CD4-positive, alpha-beta T cell treated with Interleukin-17A for 1 hour (primary cell): Measurements from ENCODE around the gene ADCK1.

Experiments used
- DNase-seq: peaks from one replicate; pipeline ENCODE4 v3.0.0-alpha.2; 2020

The ADCK1 gene

DNA sequence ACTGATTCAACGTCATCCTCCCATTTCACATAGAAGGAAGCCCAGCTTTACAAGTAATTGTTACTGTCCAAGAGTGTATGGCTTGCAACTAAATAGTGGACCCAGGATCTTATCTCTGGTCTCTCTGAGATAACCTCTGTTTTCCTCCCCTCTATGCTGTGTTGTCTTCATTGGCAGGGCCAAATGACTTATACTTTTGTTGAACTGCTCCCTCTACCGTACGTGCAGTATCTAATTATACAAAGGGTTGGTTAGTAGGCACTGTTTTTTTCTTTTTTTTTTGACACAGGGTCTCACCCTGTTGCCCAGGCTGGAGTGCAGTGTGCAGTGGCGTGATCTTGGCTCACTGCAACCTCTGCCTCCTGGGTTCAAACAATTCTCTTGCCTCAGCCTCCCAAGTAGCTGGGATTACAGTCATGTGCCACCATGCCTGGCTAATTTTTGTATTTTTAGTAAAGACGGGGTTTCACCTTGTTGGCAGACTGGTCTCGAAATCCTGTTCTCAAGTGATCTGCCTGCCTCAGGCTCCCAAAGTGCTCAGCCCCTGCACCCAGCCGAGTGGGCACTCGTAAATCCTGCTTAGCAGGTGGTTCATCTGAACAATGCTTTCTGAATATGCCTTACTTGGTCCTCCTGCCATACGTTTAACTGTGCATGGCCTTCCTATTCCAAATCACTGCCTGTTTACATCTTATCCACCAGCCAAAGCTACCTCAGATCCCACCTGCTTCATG, 162.1 kb downstream of the ADCK1 start:
- no peak for DNase-seq

DNA sequence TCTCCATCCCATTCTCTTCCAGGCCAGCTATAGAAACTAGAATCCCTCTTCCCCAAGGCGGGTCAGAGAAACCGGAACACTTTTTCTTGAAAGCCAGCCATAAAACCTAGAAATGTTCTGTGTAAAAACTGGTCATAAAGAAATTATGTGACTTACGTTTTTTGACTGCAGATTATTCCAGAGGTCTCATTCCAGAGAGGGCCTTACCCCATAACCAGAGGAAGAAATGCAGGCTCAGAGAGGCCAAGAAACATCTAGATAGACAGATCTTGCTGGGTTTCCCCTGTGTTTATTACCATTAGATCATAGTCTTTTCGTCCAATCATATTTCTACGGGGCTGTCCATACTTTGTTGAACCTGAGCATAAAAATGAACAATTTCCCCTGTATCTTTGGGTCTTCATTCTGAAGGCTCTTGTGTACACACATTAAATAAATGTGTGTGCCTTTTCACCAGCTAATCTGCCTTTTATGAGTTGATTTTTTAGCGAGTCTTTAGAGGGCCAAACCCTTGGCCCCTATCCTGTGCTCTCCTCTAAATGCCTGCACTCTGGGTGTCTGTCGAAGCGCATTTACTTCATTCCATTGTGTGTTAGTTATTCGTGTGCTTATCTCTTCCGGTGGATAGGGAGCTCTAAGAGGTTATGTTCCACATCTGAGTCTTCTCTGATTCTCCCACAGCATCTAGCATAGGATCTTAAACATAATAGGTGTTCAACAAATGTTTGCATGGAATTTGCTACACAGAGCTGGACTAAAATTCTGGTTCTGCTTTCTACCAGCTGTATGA, 163.0 kb downstream of the ADCK1 start:
- no peak for DNase-seq

GRCh38 chr14:77964586-77964985, 164.7 kb downstream of the ADCK1 start:
- DNase-seq: no peak

DNA sequence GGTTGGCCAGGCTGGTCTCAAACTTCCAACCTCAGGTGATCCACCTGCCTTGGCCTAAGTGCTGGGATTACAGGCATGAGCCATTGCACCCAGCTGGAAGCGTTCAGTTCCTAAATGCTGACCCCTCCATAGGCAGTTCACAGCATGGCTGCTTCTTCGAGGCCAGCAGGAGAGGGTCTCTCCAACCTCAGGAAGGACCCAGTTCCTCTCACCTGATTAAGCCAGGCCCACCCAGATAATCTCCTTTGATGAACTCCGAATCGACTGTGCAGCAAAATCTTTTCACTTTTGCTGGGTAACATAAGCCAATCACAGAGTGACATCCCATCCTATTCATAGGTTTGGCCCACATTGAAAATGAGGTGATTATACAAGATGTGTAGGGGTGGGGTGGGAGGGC, 165.1 kb downstream of the ADCK1 start:
- no peak for DNase-seq

DNA sequence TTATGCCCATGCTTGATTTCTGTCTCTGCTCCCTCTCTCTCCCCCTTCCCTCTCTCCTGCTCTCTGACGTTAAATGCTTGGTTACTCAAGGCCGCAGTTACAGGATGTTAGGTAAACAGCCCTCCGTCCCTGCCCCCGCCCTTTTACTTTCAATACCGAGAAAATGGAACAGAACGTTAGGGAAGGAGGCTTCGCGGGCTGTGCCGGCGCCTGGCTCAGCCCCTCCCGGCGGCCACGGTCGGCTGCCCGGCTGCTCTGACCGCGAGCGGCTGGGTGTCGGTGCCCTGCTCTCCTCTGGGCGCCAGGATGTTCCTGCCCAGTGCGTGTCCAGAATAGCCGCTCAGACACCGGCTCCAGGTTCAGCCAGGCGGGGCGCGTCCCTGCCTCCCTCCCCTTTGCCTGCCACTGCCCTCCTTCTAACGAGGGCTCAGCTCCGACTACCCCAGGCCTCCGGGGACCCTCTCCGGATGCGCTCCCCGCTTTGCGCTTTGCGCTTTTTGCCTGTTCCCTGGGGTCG, 166.1 kb downstream of the ADCK1 start:
- no peak for DNase-seq

DNA sequence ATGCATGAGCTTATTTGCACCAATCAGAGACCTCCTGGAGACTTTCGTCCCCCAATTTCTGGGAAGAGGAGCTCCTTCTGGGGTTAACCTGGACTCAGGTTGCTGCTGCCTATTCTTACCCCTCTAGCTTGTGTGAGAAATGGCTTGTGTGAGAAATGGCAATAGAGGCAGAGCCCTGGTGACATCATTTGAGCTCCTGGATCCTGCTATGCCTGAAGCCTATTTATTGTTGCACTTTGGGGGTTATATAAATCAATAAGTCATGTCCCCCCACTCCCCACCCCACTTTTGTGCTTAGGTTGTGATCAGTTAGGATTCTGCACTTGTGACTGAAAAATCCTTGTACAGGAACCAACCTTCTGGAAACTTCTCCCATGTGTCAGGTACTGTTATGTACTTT, 167.2 kb downstream of the ADCK1 start:
- DNase-seq: no peak

GRCh38 chr14:77970646-77971045, 170.7 kb downstream of the ADCK1 start:
- DNase-seq: no peak

- DNase-seq: no peak
These were observed 173.3 kb downstream of the ADCK1 start for GRCh38 chr14:77973246-77973645.

DNA sequence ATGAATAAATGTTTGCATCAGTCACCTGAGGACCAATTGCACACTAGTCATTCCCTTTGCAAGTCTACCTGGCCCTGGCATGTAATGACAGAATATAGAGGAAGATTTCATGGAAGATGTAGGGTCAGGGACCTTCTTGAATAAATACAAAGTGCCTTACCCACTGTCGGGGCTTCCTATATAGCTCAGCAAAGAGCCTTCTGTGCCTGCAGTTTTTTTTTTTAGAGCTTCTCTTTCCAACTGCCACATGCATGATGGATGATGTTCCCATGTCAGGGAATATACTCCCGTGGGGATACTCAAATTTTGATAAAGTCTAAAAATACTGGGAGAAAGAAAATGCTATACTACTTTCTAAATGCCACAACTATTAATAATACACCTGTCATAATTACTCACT, 176.7 kb downstream of the ADCK1 start:
- no peak for DNase-seq

GRCh38 chr14:77979171-77979570, 179.3 kb downstream of the ADCK1 start:
- DNase-seq: no peak

GRCh38 chr14:77979666-77980351, 179.9 kb downstream of the ADCK1 start:
- DNase-seq: no peak

- DNase-seq: no peak
These were observed 180.8 kb downstream of the ADCK1 start for GRCh38 chr14:77980475-77981321.
